Hepatocyte (in vitro differentiated cells): Measurements from ENCODE around the gene FOCAD.

Experiments used
- EZH2 ChIP-seq: fragments of 200-600 bp; sonication (generic); IDR thresholded peaks from 2 replicates; pipeline ENCODE4 v1.6.1; 2016; ENCODE audit warnings: antibody characterized with exemption, mild to moderate bottlenecking, borderline replicate concordance
- EZH2phosphoT487 ChIP-seq: fragments of 200-600 bp; sonication (generic); IDR thresholded peaks from one replicate; pipeline ENCODE4 v1.6.1; 2018; ENCODE audit warnings: antibody characterized with exemption, mild to moderate bottlenecking, low read depth, moderate library complexity; ENCODE audit not compliant: unreplicated experiment, severe bottlenecking
- TF ChIP-seq, protein P1 (sequence below): fragments of 200-600 bp; sonication (generic); IDR thresholded peaks from 2 replicates; pipeline ENCODE4 v1.5.1; 2016; ENCODE audit warnings: antibody characterized with exemption, mild to moderate bottlenecking; ENCODE audit not compliant: poor library complexity

- TF ChIP-seq, protein P1, sequence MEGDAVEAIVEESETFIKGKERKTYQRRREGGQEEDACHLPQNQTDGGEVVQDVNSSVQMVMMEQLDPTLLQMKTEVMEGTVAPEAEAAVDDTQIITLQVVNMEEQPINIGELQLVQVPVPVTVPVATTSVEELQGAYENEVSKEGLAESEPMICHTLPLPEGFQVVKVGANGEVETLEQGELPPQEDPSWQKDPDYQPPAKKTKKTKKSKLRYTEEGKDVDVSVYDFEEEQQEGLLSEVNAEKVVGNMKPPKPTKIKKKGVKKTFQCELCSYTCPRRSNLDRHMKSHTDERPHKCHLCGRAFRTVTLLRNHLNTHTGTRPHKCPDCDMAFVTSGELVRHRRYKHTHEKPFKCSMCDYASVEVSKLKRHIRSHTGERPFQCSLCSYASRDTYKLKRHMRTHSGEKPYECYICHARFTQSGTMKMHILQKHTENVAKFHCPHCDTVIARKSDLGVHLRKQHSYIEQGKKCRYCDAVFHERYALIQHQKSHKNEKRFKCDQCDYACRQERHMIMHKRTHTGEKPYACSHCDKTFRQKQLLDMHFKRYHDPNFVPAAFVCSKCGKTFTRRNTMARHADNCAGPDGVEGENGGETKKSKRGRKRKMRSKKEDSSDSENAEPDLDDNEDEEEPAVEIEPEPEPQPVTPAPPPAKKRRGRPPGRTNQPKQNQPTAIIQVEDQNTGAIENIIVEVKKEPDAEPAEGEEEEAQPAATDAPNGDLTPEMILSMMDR: no peak
- no peak for TF ChIP-seq EZH2
- no peak for TF ChIP-seq EZH2phosphoT487
Observed at GRCh38 chr9:20990867-20991266, 306.8 kb downstream of the FOCAD start.
